ENCODE data around the gene CFDP1. TPM values are rescaled to one million over a fixed set of nuclear protein-coding genes. Genes with fewer than 3 reads are reported as not detected.
A peak's percentile ranks its signal among the peaks of the same experiment; 100 is the strongest.

CFDP1 gene
- total and polyA plus RNA-seq, 2 of the 13 experiments (the other 11 are each of a cell fraction or from before 2014, with no cell fraction given) = 78.6 to 153 TPM

DNA sequence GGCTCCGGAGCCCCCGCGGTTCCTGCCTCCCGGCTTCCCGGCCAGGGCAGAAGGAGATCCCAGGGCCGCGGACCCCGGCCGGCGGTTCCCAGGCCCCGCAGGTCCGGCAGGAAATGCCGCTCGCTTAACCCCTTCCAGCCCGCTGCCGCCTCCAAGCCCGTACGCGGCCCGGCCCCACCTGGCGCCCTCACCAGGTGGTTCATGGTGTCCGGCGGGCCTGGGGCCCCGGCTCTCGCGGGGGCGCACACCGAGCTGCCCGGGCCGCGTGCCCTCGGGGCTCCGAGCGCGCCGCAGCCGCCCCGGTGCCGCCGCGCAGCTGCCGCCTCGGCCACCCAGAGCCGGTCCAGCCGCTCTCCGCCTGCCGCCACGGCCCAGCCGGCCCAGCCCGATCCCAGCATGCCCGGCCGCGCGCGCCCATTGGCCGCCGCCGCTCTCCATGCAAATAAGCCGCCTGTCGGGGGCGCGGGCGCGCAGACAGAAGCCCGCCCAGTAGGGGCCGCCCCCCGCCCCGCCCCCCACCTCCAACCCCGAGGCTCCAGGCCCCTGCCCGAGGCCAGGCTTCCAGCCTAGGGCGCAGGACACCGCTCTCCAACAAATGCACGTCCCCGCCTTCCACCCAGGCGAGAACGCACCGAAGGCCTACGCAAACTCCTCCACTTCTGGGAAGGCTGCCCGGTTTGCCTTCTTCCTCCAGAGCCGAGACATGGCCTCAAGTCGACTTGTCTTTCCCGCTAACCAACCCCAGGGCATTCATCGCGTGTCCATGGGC is 181.8 kb downstream of the CFDP1 start, which contains the start of gene BCAR1 (continued):
- TF ChIP-seq, protein P1, sequence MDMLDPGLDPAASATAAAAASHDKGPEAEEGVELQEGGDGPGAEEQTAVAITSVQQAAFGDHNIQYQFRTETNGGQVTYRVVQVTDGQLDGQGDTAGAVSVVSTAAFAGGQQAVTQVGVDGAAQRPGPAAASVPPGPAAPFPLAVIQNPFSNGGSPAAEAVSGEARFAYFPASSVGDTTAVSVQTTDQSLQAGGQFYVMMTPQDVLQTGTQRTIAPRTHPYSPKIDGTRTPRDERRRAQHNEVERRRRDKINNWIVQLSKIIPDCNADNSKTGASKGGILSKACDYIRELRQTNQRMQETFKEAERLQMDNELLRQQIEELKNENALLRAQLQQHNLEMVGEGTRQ (IDR thresholded peaks at IDR 0.05; ENCODE audit: low read depth, low read length) = no peak
- TF ChIP-seq, protein P1 (CRISPR knock-in tag; IDR thresholded peaks at IDR 0.05; ENCODE audit: borderline replicate concordance) = no peak
- no peak for TF ChIP-seq NONO (IDR thresholded peaks at IDR 0.05)
- TF ChIP-seq NONO (CRISPR knock-in tag; conservative IDR thresholded peaks at IDR 0.05) = peak; percentile 68
- TF ChIP-seq KLF9 (CRISPR knock-in tag; IDR thresholded peaks at IDR 0.05; ENCODE audit: low read depth) = peak; percentile 67; the same call in 1 of the 2 replicates
- TF ChIP-seq, protein P2, sequence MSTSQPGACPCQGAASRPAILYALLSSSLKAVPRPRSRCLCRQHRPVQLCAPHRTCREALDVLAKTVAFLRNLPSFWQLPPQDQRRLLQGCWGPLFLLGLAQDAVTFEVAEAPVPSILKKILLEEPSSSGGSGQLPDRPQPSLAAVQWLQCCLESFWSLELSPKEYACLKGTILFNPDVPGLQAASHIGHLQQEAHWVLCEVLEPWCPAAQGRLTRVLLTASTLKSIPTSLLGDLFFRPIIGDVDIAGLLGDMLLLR (CRISPR knock-in tag; IDR thresholded peaks at IDR 0.05) = peak; percentile 83
- TF ChIP-seq EZH2 (conservative IDR thresholded peaks at IDR 0.05; ENCODE audit: low read depth, low read length) = no peak
- no peak for TF ChIP-seq ZNF883 (CRISPR knock-in tag; IDR thresholded peaks at IDR 0.05; ENCODE audit: not compliant biosample characterization)
- TF ChIP-seq BRD4 (CRISPR knock-in tag; IDR thresholded peaks at IDR 0.05) = peak; percentile 82
- no peak for TF ChIP-seq ZNF510 (CRISPR knock-in tag; IDR thresholded peaks at IDR 0.05; ENCODE audit: low read depth)
- TF ChIP-seq ARID2 (CRISPR knock-in tag; IDR thresholded peaks at IDR 0.05; ENCODE audit: borderline replicate concordance) = no peak
- TF ChIP-seq ZNF777 (CRISPR knock-in tag; IDR thresholded peaks at IDR 0.05) = peak; percentile 78; the same call in 1 of the 2 replicates
- TF ChIP-seq, protein P3, sequence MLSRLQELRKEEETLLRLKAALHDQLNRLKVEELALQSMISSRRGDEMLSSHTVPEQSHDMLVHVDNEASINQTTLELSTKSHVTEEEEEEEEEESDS (CRISPR knock-in tag; IDR thresholded peaks at IDR 0.05; ENCODE audit: borderline replicate concordance) = peak; percentile 78
- no peak; a peak in 1 of 4 replicates for TF ChIP-seq POLR2A (IDR thresholded peaks at IDR 0.05; ENCODE audit: insufficient read depth in 1 of 2, low read depth in 2 of 2, low read length in 2 of 2)
- no peak for TF ChIP-seq KLF11 (CRISPR knock-in tag; IDR thresholded peaks at IDR 0.05)
- no peak for TF ChIP-seq ZNF317 (CRISPR knock-in tag; IDR thresholded peaks at IDR 0.05)
- no peak for TF ChIP-seq PTBP1 (IDR thresholded peaks at IDR 0.05; ENCODE audit: low read depth, low read length, poor library complexity, severe bottlenecking)
- TF ChIP-seq, protein P4, sequence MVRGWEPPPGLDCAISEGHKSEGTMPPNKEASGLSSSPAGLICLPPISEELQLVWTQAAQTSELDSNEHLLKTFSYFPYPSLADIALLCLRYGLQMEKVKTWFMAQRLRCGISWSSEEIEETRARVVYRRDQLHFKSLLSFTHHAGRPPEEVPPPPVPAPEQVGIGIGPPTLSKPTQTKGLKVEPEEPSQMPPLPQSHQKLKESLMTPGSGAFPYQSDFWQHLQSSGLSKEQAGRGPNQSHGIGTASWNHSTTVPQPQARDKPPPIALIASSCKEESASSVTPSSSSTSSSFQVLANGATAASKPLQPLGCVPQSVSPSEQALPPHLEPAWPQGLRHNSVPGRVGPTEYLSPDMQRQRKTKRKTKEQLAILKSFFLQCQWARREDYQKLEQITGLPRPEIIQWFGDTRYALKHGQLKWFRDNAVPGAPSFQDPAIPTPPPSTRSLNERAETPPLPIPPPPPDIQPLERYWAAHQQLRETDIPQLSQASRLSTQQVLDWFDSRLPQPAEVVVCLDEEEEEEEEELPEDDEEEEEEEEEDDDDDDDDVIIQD (CRISPR knock-in tag; IDR thresholded peaks at IDR 0.05; ENCODE audit: low read depth) = peak; percentile 25; the same call in 1 of the 2 replicates
- 0 out of 2 replicates have a peak, but pooled peaks have one; percentile 11 for TF ChIP-seq ZNF230 (CRISPR knock-in tag; IDR thresholded peaks at IDR 0.05)
- TF ChIP-seq NRL (CRISPR knock-in tag; IDR thresholded peaks at IDR 0.05; ENCODE audit: borderline replicate concordance) = no peak
- TF ChIP-seq, protein P5, sequence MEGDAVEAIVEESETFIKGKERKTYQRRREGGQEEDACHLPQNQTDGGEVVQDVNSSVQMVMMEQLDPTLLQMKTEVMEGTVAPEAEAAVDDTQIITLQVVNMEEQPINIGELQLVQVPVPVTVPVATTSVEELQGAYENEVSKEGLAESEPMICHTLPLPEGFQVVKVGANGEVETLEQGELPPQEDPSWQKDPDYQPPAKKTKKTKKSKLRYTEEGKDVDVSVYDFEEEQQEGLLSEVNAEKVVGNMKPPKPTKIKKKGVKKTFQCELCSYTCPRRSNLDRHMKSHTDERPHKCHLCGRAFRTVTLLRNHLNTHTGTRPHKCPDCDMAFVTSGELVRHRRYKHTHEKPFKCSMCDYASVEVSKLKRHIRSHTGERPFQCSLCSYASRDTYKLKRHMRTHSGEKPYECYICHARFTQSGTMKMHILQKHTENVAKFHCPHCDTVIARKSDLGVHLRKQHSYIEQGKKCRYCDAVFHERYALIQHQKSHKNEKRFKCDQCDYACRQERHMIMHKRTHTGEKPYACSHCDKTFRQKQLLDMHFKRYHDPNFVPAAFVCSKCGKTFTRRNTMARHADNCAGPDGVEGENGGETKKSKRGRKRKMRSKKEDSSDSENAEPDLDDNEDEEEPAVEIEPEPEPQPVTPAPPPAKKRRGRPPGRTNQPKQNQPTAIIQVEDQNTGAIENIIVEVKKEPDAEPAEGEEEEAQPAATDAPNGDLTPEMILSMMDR (CRISPR knock-in tag; IDR thresholded peaks at IDR 0.05) = peak; percentile 25
- TF ChIP-seq ZNF761 (CRISPR knock-in tag; conservative IDR thresholded peaks at IDR 0.05) = no peak; the same call in 1 of the 2 replicates
- no peak for TF ChIP-seq CBX2 (IDR thresholded peaks at IDR 0.05; ENCODE audit: low read depth, low read length)
- no peak for TF ChIP-seq CBX2 (CRISPR knock-in tag; IDR thresholded peaks at IDR 0.05; ENCODE audit: low read depth)
- no peak for TF ChIP-seq RBM39 (IDR thresholded peaks at IDR 0.05; ENCODE audit: low read depth, low read length, poor library complexity, severe bottlenecking)

Measured in HepG2 (cell line).